Activated B cell treated with CpG ODN at 0.5 μM for 24 hours (primary cell): Measurements from ENCODE around the gene SLC44A4. TPM values are rescaled to one million over a fixed set of nuclear protein-coding genes. Genes with fewer than 3 reads are reported as not detected.
"Not testable (repeated sequence)": the region's sequence is repeated elsewhere in the genome, so short reads cannot be mapped to it uniquely, and the experiment has no call there.

Source experiments
- ATAC-seq: fragments of 200-7000 bp; cut with Tn5 transposase; one replicate; pipeline ENCODE4 v1.10.0; 2021; ENCODE audit warnings: low read depth, mild to moderate bottlenecking, moderate library complexity
- CTCF ChIA-PET: fragments of 350-600 bp; sonication (Branson Sonifier 250); formaldehyde crosslinking; loops from one replicate; lab custom pipeline; 2021; ENCODE audit warnings: antibody characterized with exemption; lab: Charles Lee
- POLR2A ChIA-PET: fragments of 350-600 bp; sonication (Branson Sonifier 250); formaldehyde crosslinking; loops from one replicate; lab custom pipeline; 2021; ENCODE audit warnings: antibody characterized with exemption; lab: Charles Lee
- DNase-seq: peaks from one replicate; pipeline ENCODE4 v3.0.0; 2022
- H3K27ac Mint-ChIP-seq: one replicate; pipeline ENCODE4 v1.8.0; 2020; ENCODE audit warnings: mixed read lengths
- H3K27me3 Mint-ChIP-seq: one replicate; pipeline ENCODE4 v1.8.0; 2021; ENCODE audit warnings: mixed read lengths
- H3K36me3 Mint-ChIP-seq: one replicate; pipeline ENCODE4 v1.8.0; 2021; ENCODE audit warnings: low read depth, mixed read lengths
- H3K4me1 Mint-ChIP-seq: one replicate; pipeline ENCODE4 v1.8.0; 2021; ENCODE audit warnings: mixed read lengths
- H3K4me3 Mint-ChIP-seq: one replicate; pipeline ENCODE4 v1.8.0; 2020; ENCODE audit warnings: mild to moderate bottlenecking, mixed read lengths
- H3K9me3 Mint-ChIP-seq: one replicate; pipeline ENCODE4 v1.8.0; 2020; ENCODE audit warnings: mixed read lengths
- CTCF ChIP-seq: fragments of 200-600 bp; IDR thresholded peaks from one replicate; pipeline ENCODE4 v1.8.0; 2022; ENCODE audit warnings: antibody characterized with exemption, mild to moderate bottlenecking
- intact Hi-C: fragments of 100-400 bp; cut with micrococcal nuclease; formaldehyde crosslinking; loops from one replicate; pipeline ENCODE4 v1.15.1; 2024
- total RNA-seq: library from RNA; stranded (reverse); gene quantifications from 2 replicates; pipeline ENCODE4 v1.2.3, GENCODE V29; 2022

The SLC44A4 gene
- total RNA-seq, 1 donor from 2014 or later, result not detected

GRCh38 chr6:31911826-31912585 is 33.2 kb upstream of the SLC44A4 start:
- ATAC-seq (no peak), DNase-seq (no peak)
- Mint-ChIP-seq H3K27ac (no peak overlapping the region), H3K9me3 (no peaks in the 10 kb centered on the region), H3K4me1 (peaks cover 8% of the 10 kb centered on the region), H3K36me3 (no peaks in the 10 kb centered on the region), H3K27me3 (peaks cover 4% of the 10 kb centered on the region), H3K4me3 (no peak overlapping the region)
- ChIA-PET CTCF (interaction anchor here (0.6 kb wide), 1 partner anchor 55 kb away, joined by 3 read pairs; no protein-coding TSS in a partner anchor), POLR2A (no interaction called here)
- TF ChIP-seq CTCF, result no peak
- intact Hi-C loops, result no loop called here

GRCh38 chr6:31909298-31909697 is 30.5 kb upstream of the SLC44A4 start:
- DNase-seq, H3K4me1 Mint-ChIP-seq, H3K27me3 Mint-ChIP-seq, ATAC-seq, H3K27ac Mint-ChIP-seq, H3K9me3 Mint-ChIP-seq, intact Hi-C loops, H3K4me3 Mint-ChIP-seq, H3K36me3 Mint-ChIP-seq: not testable (repeated sequence)
- CTCF ChIA-PET, result interaction anchor here (0.8 kb wide), 1 partner anchor 43 kb away, joined by 3 read pairs; no protein-coding TSS in a partner anchor
- POLR2A ChIA-PET, result interaction anchor here (0.7 to 1.5 kb wide), 2 partner anchors 11 to 46 kb away, joined by 4 to 8 read pairs; partner anchors contain the start of gene EHMT2

GRCh38 chr6:31908791-31909190 is 30.0 kb upstream of the SLC44A4 start:
- no peak for DNase-seq
- ATAC-seq, result peak; percentile 49
- Mint-ChIP-seq H3K27ac (no peak overlapping the region), H3K9me3 (no peaks in the 10 kb centered on the region), H3K27me3 (peaks cover 4% of the 10 kb centered on the region), H3K4me3 (no peak overlapping the region), H3K36me3 (no peaks in the 10 kb centered on the region), H3K4me1 (peaks cover 8% of the 10 kb centered on the region)
- ChIA-PET POLR2A (interaction anchor here (1.5 kb wide), 1 partner anchor 11 kb away, joined by 8 read pairs; the partner anchor contains the start of gene EHMT2), CTCF (interaction anchor here (0.8 kb wide), 1 partner anchor 44 kb away, joined by 3 read pairs; no protein-coding TSS in a partner anchor)
- intact Hi-C loops, result no loop called here
- no peak for TF ChIP-seq CTCF

- H3K4me3 Mint-ChIP-seq, H3K36me3 Mint-ChIP-seq, H3K27me3 Mint-ChIP-seq, DNase-seq, H3K9me3 Mint-ChIP-seq, H3K4me1 Mint-ChIP-seq, CTCF ChIA-PET, ATAC-seq, H3K27ac Mint-ChIP-seq, intact Hi-C loops: not testable (repeated sequence)
- POLR2A ChIA-PET, result interaction anchor here (0.6 to 1.5 kb wide), 4 partner anchors 10 to 576 kb away, joined by 3 to 8 read pairs (median 4); partner anchors contain the start of gene EHMT2
These were observed 29.5 kb upstream of the SLC44A4 start for GRCh38 chr6:31908255-31908654.

- Mint-ChIP-seq H3K36me3 (no peaks in the 10 kb centered on the region), H3K27me3 (peaks cover 3% of the 10 kb centered on the region), H3K4me3 (no peak overlapping the region), H3K4me1 (peaks cover 16% of the 10 kb centered on the region), H3K9me3 (no peaks in the 10 kb centered on the region), H3K27ac (no peak overlapping the region)
- no peak for TF ChIP-seq CTCF
- intact Hi-C loops, result no loop called here
- ATAC-seq, result no peak
- ChIA-PET POLR2A (interaction anchor here (0.5 to 0.9 kb wide), 6 partner anchors 11 to 1379 kb away, joined by 3 to 6 read pairs (median 4); partner anchors contain the start of gene ABHD16A), CTCF (no interaction called here)
- DNase-seq, result no peak
These were observed 28.5 kb upstream of the SLC44A4 start for GRCh38 chr6:31907158-31907813.

- intact Hi-C loops, ATAC-seq, DNase-seq, H3K4me3 Mint-ChIP-seq, CTCF ChIA-PET, H3K36me3 Mint-ChIP-seq, H3K27ac Mint-ChIP-seq, H3K27me3 Mint-ChIP-seq, H3K9me3 Mint-ChIP-seq: not testable (repeated sequence)
- POLR2A ChIA-PET, result interaction anchor here (0.6 to 0.9 kb wide), 2 partner anchors 39 to 204 kb away, joined by 3 to 4 read pairs; partner anchors contain the start of gene ABHD16A
- H3K4me1 Mint-ChIP-seq, result peaks cover 16% of the 10 kb centered on the region
These were observed 27.9 kb upstream of the SLC44A4 start for GRCh38 chr6:31906727-31907126.
